Calu3 (cell line): Measurements from ENCODE around the gene SSMEM1. TPM values are rescaled to one million over a fixed set of nuclear protein-coding genes. Genes with fewer than 3 reads are reported as not detected.
"Not testable (repeated sequence)": the region's sequence is repeated elsewhere in the genome, so short reads cannot be mapped to it uniquely, and the experiment has no call there.

Experiments
- BruUV-seq: library from RNA; stranded (reverse); fragments of 400-500 nt; replicated peaks from 2 replicates; lab custom pipeline; 2021; lab: Mats Ljungman, UMichigan
- CTCF ChIA-PET: fragments of 300-600 bp; sonication (Branson Sonifier 250); formaldehyde crosslinking; loops from one replicate; lab custom pipeline; 2022; ENCODE audit warnings: antibody characterized with exemption; lab: Charles Lee
- DNase-seq: peaks from one replicate; pipeline ENCODE4 v3.0.0; 2022
- H3K27ac Mint-ChIP-seq: one replicate; pipeline ENCODE4 v1.8.0; 2022; ENCODE audit warnings: mixed read lengths; ENCODE audit not compliant: unreplicated experiment
- H3K27me3 Mint-ChIP-seq: one replicate; pipeline ENCODE4 v1.8.0; 2022; ENCODE audit warnings: mixed read lengths; ENCODE audit not compliant: unreplicated experiment
- H3K36me3 Mint-ChIP-seq: one replicate; pipeline ENCODE4 v1.8.0; 2022; ENCODE audit warnings: mild to moderate bottlenecking, moderate library complexity, mixed read lengths; ENCODE audit not compliant: insufficient read depth, unreplicated experiment
- H3K4me1 Mint-ChIP-seq: one replicate; pipeline ENCODE4 v1.8.0; 2022; ENCODE audit warnings: mild to moderate bottlenecking, low read depth, mixed read lengths; ENCODE audit not compliant: unreplicated experiment
- H3K4me3 Mint-ChIP-seq: one replicate; pipeline ENCODE4 v1.8.0; 2022; ENCODE audit warnings: mild to moderate bottlenecking, low read depth, moderate library complexity, mixed read lengths; ENCODE audit not compliant: unreplicated experiment
- H3K9me3 Mint-ChIP-seq: one replicate; pipeline ENCODE4 v1.8.0; 2022; ENCODE audit warnings: low read depth, mixed read lengths; ENCODE audit not compliant: unreplicated experiment
- intact Hi-C: fragments of 100-400 bp; cut with micrococcal nuclease; formaldehyde crosslinking; loops from one replicate; pipeline ENCODE4 v1.10.0; 2022; ENCODE audit not compliant: unreplicated experiment
- total RNA-seq: library from RNA; stranded (reverse); gene quantifications from 2 replicates; pipeline ENCODE4 v1.2.3, GENCODE V29; 2022
- TF ChIP-seq, protein P1 (sequence below): fragments of 200-600 bp; IDR thresholded peaks from one replicate; pipeline ENCODE4 v1.8.0; 2022; ENCODE audit warnings: antibody characterized with exemption; ENCODE audit not compliant: unreplicated experiment

The SSMEM1 gene
- total RNA-seq, 1 experiment from 2014 or later: not detected

DNA sequence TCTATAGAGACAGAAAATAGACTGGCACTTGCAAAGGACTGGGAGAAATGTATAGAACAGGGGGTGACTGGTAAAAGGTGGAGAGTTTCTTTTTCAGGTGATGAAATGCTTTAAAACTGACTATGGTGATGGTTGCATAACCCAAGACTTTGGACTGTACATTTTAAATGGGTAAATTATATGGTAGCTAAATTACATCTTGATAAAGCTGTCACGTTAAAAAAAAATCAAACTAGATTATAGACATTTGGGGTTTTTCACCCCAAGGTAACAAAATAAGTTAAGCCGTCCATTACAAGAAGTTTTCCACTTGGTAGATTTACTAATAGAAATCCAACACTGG is 26.4 kb upstream of the SSMEM1 start:
- H3K4me1 Mint-ChIP-seq: no peaks in the 10 kb centered on the region
- TF ChIP-seq, protein P1, sequence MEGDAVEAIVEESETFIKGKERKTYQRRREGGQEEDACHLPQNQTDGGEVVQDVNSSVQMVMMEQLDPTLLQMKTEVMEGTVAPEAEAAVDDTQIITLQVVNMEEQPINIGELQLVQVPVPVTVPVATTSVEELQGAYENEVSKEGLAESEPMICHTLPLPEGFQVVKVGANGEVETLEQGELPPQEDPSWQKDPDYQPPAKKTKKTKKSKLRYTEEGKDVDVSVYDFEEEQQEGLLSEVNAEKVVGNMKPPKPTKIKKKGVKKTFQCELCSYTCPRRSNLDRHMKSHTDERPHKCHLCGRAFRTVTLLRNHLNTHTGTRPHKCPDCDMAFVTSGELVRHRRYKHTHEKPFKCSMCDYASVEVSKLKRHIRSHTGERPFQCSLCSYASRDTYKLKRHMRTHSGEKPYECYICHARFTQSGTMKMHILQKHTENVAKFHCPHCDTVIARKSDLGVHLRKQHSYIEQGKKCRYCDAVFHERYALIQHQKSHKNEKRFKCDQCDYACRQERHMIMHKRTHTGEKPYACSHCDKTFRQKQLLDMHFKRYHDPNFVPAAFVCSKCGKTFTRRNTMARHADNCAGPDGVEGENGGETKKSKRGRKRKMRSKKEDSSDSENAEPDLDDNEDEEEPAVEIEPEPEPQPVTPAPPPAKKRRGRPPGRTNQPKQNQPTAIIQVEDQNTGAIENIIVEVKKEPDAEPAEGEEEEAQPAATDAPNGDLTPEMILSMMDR: no peak
- H3K9me3 Mint-ChIP-seq: no peaks in the 10 kb centered on the region
- CTCF ChIA-PET: no interaction called here
- H3K27ac Mint-ChIP-seq: no peak overlapping the region
- BruUV-seq: no TSS peak
- no peaks in the 10 kb centered on the region for H3K27me3 Mint-ChIP-seq
- DNase-seq: no peak
- no peak overlapping the region for H3K4me3 Mint-ChIP-seq
- H3K36me3 Mint-ChIP-seq: peaks cover 15% of the 10 kb centered on the region
- intact Hi-C loops: no loop called here

GRCh38 chr7:130182990-130183389 is 24.7 kb upstream of the SSMEM1 start:
- CTCF ChIA-PET: no interaction called here
- no peaks in the 10 kb centered on the region for H3K4me1 Mint-ChIP-seq
- H3K9me3 Mint-ChIP-seq: no peaks in the 10 kb centered on the region
- H3K36me3 Mint-ChIP-seq: peaks cover 15% of the 10 kb centered on the region
- no peaks in the 10 kb centered on the region for H3K27me3 Mint-ChIP-seq
- DNase-seq: no peak
- no peak overlapping the region for H3K4me3 Mint-ChIP-seq
- TF ChIP-seq, protein P1: no peak
- no peak overlapping the region for H3K27ac Mint-ChIP-seq
- intact Hi-C loops: no loop called here
- no TSS peak for BruUV-seq

DNA sequence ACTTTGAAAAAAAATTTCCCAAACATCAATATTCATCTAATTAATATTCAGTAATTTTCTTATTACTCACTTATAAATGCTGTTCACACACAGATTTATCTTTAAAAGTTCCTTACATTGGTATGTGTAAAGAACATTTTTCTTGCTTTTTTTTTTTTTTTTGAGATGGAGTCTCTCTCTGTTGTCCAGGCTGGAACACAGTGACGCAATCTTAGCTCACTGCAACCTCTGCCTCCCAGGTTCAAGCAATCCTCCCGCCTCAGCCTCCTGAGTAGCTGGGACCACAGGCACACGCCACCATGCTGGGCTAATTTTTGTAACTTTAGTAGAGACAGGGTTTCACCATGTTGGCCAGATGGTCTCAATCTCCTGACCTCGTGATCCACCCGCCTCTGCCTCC is 23.3 kb upstream of the SSMEM1 start:
- DNase-seq, CTCF ChIA-PET, BruUV-seq, H3K36me3 Mint-ChIP-seq, H3K27ac Mint-ChIP-seq, H3K4me3 Mint-ChIP-seq, H3K27me3 Mint-ChIP-seq, H3K9me3 Mint-ChIP-seq, intact Hi-C loops, H3K4me1 Mint-ChIP-seq: not testable (repeated sequence)

- Mint-ChIP-seq H3K27me3 (no peaks in the 10 kb centered on the region), H3K27ac (no peak overlapping the region), H3K36me3 (peaks cover 10% of the 10 kb centered on the region), H3K4me1 (no peaks in the 10 kb centered on the region), H3K9me3 (no peaks in the 10 kb centered on the region), H3K4me3 (no peak overlapping the region)
- BruUV-seq: no TSS peak
- TF ChIP-seq, protein P1: no peak
- CTCF ChIA-PET: interaction anchor here (0.7 kb wide), 1 partner anchor 574 kb away, joined by 5 read pairs; no protein-coding TSS in a partner anchor
- no peak for DNase-seq
- intact Hi-C loops: no loop called here
Observed at GRCh38 chr7:130187360-130187759, 20.3 kb upstream of the SSMEM1 start.

DNA sequence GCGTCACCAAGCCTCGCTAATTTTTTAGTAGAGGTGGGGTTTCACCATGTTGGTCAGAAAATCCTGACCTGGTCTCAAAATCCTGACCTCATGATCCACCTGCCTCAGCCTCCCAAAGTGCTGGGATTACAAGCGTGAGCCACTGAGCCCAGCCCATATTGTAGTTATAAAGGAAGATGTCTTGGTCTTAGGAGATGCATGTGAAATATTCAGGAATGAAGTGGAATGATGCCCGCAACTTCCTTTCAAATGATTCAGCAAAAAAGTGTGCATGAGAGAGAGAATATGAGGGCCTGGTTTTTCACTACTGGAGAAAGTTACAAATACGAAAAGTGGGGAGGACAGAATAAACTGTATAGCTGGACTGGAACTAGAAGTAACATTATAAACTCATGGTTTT is 18.3 kb upstream of the SSMEM1 start:
- Mint-ChIP-seq H3K27ac (no peak overlapping the region), H3K36me3 (peaks cover 4% of the 10 kb centered on the region)

More for the DNA sequence above, 18.3 kb upstream of the SSMEM1 start:
- CTCF ChIA-PET: no interaction called here
- BruUV-seq: no TSS peak
- DNase-seq: no peak
- TF ChIP-seq, protein P1: no peak
- Mint-ChIP-seq H3K4me3 (no peak overlapping the region), H3K9me3 (no peaks in the 10 kb centered on the region), H3K27me3 (no peaks in the 10 kb centered on the region), H3K4me1 (no peaks in the 10 kb centered on the region)
- intact Hi-C loops: no loop called here
